ENCODE measurements around the gene GTF3C5. TPM values are rescaled to one million over a fixed set of nuclear protein-coding genes. Genes with fewer than 3 reads are reported as not detected.
A peak's percentile ranks its signal among the peaks of the same experiment; 100 is the strongest.

Gene GTF3C5
- total RNA-seq, 1 donor from 2014 or later: 83.6 TPM

DNA sequence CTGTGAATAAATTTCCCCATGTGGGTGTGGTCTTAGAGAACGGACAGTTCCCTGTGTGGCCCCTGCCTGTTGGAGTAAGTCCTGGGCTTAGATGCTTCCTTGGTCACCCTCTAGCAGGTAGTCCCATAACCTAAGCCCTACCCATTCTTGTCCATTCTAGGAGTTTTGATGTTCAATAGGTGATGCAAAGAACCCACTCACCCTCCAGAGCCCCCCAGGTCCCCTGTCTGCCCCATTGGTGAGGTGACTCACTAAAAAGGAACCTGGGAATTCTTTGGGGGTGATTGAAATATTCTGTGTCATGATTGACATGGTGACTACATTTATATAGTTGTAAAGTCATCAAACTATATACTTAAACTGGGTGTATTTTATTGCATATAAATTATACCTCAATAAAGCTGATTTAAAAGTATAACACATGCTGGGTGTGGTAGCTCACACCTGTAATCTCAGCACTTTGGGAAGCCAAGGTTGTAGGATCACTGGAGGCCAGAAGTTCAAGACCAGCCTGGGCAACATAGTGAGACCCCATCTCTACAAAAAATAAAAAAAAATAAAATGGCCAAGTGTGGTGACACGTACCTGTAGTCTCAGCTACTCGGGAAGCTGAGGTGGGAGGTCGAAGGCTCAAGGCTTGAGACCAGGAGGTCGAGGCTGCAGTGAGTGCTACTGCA is 20.8 kb upstream of the GTF3C5 start:
- Mint-ChIP-seq H3K4me1 (ENCODE audit: unreplicated experiment) (no peaks in the 10 kb centered on the region), H3K4me3 (no peak overlapping the region), H3K27ac (no peak overlapping the region), H3K9me3 (no peaks in the 10 kb centered on the region), H3K27me3 (peaks cover 27% of the 10 kb centered on the region), H3K36me3 (no peaks in the 10 kb centered on the region)
- no peak for TF ChIP-seq CTCF (conservative IDR thresholded peaks at IDR 0.05)
- no peak for DNase-seq (ENCODE audit: extremely low spot score, unreplicated experiment)

DNA sequence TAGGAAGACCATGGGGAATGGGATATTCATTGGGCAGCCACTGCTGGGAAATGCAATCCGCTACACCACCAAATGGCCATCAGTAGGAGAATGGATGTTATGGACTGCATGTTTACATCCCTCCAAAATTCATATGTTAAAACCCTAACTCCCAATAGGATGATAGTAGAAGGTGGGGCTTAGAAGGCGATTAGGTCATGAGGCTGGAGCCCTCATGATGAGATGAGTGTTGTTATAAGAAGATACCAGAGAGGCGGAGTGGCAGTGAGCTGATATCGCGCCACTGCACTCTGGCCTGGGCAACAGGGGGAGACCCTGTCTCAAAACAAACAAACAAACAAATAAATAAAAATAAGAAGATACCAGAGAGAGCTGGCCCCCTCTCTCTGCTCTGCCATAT is 16.1 kb upstream of the GTF3C5 start:
- Mint-ChIP-seq H3K36me3 (no peaks in the 10 kb centered on the region), H3K9me3 (no peaks in the 10 kb centered on the region), H3K27me3 (peaks cover 28% of the 10 kb centered on the region), H3K27ac (no peak overlapping the region), H3K4me1 (ENCODE audit: unreplicated experiment) (no peaks in the 10 kb centered on the region), H3K4me3 (no peak overlapping the region)
- DNase-seq (ENCODE audit: extremely low spot score, unreplicated experiment): no peak
- no peak for TF ChIP-seq CTCF (conservative IDR thresholded peaks at IDR 0.05)

GRCh38 chr9:133023117-133023890 is 7.5 kb upstream of the GTF3C5 start:
- no peak for DNase-seq (ENCODE audit: extremely low spot score, unreplicated experiment)
- no peaks in the 10 kb centered on the region for H3K9me3 Mint-ChIP-seq
- H3K36me3 Mint-ChIP-seq: no peaks in the 10 kb centered on the region
- H3K27ac Mint-ChIP-seq: no peak overlapping the region
- TF ChIP-seq CTCF (conservative IDR thresholded peaks at IDR 0.05): no peak
- H3K27me3 Mint-ChIP-seq: peaks cover 17% of the 10 kb centered on the region
- H3K4me3 Mint-ChIP-seq: no peak overlapping the region
- H3K4me1 Mint-ChIP-seq (ENCODE audit: unreplicated experiment): peaks cover 5% of the 10 kb centered on the region

GRCh38 chr9:133026426-133026825 is 4.4 kb upstream of the GTF3C5 start:
- TF ChIP-seq CTCF (conservative IDR thresholded peaks at IDR 0.05): no peak
- H3K36me3 Mint-ChIP-seq: peaks cover 5% of the 10 kb centered on the region
- H3K4me3 Mint-ChIP-seq: peak overlapping the region; percentile 11
- H3K4me1 Mint-ChIP-seq (ENCODE audit: unreplicated experiment): peaks cover 5% of the 10 kb centered on the region
- no peak for DNase-seq (ENCODE audit: extremely low spot score, unreplicated experiment)
- no peak overlapping the region for H3K27ac Mint-ChIP-seq
- H3K27me3 Mint-ChIP-seq: peaks cover 17% of the 10 kb centered on the region
- H3K9me3 Mint-ChIP-seq: no peaks in the 10 kb centered on the region

- peaks cover 16% of the 10 kb centered on the region for H3K27me3 Mint-ChIP-seq
- TF ChIP-seq CTCF (conservative IDR thresholded peaks at IDR 0.05): no peak
- peaks cover 12% of the 10 kb centered on the region for H3K4me1 Mint-ChIP-seq (ENCODE audit: unreplicated experiment)
- H3K4me3 Mint-ChIP-seq: peak overlapping the region; percentile 58
- no peaks in the 10 kb centered on the region for H3K9me3 Mint-ChIP-seq
- H3K27ac Mint-ChIP-seq: no peak overlapping the region
- no peak for DNase-seq (ENCODE audit: extremely low spot score, unreplicated experiment)
- peaks cover 11% of the 10 kb centered on the region for H3K36me3 Mint-ChIP-seq
Observed at GRCh38 chr9:133027134-133027533, 3.7 kb upstream of the GTF3C5 start.

Data from type B pancreatic cell (in vitro differentiated cells).